DMS79 (cell line): Measurements from ENCODE around the gene ATG9B.

Experiments used
- DNase-seq: peaks from one replicate; lab custom pipeline; 2025; lab: John Stamatoyannopoulos, UW

ATG9B gene

GRCh38 chr7:151024435-151025056 lies at the start of gene ATG9B:
ATG9B (minus strand) TSS chr7:151024494; CDS start chr7:151024423, 71 bp downstream.
- no peak for DNase-seq

GRCh38 chr7:151073990-151074389 lies 49.7 kb upstream of the ATG9B start:
- no peak for DNase-seq

GRCh38 chr7:151071032-151071866 lies 47.0 kb upstream of the ATG9B start:
- DNase-seq, result no peak

- DNase-seq, result no peak
These were observed 46.3 kb upstream of the ATG9B start for GRCh38 chr7:151070574-151070960.

GRCh38 chr7:151069841-151070573 lies 45.7 kb upstream of the ATG9B start:
- DNase-seq, result no peak

DNA sequence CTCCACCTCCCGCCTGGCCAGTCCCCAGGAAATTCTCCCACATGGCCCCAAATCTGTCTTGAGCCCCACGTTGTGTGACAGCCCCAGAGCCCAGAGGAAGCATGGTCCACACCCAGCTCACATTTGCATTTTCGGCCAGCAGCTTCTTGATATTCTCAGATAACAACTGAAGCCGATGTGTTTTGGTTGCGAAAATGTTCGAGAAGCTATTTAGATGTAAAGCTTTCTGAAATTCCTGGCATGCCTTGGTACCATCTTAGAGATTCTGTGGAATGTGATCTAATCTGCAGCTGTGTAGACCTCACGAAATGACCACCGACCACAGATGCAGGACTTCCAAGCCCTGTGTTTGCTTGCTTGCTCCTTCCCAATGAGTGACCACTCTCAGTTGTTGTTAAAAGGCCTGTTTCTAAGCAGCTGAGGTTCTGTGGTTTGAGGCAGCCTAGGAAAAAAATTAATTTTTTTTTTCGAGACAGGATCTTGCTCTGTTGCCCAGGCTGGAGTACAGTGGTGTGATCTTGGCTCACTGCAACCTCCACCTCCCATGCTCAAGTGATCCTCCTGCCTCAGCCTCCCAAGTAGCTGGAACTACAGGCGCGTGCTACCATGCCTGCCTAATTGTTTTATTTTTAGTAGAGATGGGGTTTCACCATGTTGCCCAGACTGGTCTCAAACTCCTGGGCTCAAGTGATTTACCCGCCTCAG lies 43.9 kb upstream of the ATG9B start:
- no peak for DNase-seq

GRCh38 chr7:151066273-151066974 lies 42.1 kb upstream of the ATG9B start:
- DNase-seq, result no peak

DNA sequence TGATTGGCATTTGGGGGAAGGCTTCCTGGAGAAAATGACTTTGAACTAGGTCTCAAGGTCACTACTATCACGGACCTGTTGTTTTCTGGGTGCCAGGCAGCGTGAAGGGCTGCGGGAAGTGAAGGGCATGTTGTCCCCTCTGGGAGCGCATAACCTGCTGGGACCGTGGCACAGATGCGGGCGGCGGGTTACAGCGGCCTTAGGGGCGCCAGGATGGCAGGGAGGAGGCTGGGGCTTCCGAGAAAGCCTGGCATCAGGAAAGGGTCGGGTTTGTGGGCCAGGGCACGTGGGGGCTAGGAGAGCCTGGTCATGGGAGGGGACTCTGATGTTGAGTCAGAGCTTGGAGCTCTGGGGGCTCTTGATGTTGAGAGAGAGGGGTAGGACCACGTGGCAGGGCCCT lies 41.2 kb upstream of the ATG9B start:
- DNase-seq, result no peak

DNA sequence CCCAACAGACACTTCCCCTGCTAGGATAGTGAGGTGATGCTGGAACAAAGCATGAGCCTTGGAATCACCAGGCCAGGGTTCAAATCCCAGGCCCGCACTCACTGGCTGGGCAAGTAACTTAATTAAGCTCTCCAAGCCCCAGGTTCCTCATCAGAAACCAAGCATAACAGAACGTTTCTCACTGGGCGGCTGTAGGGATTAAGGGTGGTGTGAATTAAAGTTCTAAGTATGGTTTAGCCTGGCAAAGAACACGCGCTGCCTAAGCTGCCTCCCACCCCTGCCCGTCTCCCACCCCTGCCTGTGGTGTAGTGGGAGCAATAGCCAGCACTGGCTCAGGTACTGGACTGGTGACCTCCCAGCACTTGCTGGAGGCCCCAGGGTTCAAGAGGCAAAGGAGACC lies 40.7 kb upstream of the ATG9B start:
- no peak for DNase-seq

DNA sequence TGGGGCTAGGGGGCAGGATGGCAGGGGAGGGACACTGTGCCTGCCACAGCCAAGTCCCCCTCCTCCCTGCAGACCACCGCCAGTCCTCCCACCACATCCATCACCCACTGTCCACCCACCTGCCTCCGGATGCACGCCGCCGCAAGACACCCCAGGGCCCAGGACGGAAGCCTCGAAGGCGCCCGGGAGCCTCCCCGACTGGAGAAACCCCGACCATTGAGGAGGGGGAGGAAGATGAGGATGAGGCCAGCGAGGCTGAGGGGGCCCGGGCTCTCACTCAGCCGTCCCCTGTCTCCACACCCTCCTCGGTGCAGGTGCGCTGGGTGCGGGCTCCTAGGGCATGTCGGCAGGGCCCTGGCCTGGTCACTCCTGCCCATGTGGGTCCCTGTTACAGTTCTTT lies 40.2 kb upstream of the ATG9B start:
- no peak for DNase-seq

DNA sequence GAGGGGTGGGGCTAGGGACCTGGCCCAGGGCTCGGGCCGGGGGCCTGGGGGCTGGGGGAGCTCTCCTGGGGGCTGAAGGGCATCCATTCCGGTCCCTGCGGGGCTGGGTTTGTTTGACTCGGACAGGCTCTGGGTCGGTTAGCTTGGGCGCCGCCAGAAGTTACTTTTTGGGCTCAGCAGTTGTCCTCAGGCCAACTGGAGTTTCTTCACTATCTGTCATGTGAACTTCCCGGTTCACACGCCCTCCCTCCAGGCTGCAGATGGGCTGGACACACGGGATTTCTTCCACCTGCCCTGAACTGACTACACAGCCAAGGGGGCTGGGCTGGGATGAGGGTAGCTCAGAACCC lies 38.9 kb upstream of the ATG9B start:
- no peak for DNase-seq

DNA sequence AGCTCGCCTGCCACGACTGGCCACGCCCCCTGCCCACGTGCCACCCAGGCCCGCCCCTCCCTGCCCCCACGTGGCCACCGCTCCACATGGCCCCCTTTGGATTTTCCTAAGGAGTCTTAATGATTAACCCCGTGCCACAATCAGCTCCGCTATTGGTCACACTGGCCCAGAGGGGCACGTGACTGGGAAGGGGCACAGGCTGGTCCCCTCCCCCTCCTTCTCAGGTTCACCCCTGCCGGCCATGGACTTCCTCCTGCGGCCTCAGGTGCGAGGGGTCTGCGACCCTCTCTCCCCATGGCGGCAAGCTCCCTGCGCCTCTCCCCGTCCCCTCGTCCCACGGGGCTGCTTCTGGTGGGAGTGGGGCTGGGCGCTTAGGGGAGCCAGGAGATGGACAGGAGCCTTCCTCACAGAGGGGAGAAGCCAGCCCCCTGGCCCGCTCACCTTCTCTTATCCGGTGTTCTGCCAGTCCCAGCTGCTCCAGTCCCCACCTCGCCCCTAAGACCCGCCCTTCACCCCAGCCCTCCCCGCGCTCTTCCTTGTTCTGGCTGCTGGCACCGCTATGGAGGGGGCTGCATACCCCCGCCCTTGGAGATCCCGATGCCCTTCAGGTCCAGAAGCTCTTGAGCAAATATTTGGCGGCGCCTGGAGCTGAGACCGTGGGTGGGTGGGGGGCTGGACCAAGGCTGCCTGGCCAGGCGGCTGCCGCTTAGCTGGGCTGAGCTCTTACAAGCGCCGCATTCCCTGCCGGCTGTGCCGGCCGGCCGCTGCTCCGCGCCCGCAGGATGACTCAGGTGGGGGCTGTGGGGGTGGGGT lies 38.3 kb upstream of the ATG9B start:
- no peak for DNase-seq

DNA sequence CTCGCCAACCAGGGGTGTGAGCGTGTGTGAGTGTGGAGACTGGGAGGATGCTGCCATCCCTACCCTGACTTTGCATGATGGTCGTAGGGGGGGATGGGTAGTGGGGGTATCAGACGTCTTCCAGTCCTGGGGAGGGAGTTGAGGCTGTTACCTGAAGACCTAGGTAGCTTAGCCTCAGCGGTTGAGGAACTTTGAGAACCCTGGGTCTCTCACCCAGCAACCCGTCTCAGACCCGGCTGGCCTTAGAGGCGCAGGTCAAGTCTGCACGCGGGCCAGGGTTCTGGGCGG lies 37.8 kb upstream of the ATG9B start:
- no peak for DNase-seq

DNA sequence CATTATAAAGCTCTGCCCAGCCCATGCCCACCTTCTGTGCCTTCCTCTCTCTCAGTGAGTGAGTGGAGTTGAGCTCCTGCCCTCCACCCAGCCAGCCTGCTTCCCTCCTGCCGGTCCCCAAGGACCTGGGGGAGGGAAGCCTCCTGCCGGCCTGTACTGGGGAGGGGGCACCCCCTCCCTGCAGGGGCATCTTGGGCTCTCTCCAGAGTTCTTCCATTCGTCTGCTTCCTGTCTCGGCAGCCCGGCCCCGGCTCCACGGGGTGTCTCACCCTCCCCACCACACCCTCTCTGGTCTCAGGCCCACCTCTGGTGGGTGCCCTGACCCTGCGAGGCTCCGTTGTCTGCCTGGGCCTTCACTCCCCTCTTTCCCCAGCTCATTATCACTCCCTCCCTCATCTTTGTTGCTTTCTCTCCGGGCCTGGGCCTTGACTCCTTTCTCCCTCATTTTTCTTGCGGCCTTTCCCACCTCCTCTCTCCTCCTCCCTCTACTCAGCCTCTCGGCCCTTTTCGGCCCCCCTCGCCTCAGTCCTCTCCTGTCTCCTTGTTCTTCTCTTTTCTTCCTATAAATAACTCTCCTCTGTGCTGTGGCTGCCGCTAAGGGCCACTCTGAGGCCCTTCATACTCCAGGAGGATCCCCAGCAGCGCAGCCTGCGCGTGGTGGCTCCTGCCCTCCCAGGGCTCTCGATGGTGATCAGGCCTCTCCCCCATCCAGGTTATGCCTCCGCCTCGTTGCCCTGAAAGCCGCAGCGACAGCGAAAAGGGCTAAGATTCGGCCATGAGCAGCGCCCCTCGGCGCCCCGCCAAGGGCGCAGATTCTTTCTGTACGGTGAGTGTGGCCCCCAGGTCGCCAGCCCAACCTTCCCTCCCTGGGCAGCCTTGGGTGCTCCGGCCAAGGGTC lies 37.2 kb upstream of the ATG9B start:
- DNase-seq, result no peak

DNA sequence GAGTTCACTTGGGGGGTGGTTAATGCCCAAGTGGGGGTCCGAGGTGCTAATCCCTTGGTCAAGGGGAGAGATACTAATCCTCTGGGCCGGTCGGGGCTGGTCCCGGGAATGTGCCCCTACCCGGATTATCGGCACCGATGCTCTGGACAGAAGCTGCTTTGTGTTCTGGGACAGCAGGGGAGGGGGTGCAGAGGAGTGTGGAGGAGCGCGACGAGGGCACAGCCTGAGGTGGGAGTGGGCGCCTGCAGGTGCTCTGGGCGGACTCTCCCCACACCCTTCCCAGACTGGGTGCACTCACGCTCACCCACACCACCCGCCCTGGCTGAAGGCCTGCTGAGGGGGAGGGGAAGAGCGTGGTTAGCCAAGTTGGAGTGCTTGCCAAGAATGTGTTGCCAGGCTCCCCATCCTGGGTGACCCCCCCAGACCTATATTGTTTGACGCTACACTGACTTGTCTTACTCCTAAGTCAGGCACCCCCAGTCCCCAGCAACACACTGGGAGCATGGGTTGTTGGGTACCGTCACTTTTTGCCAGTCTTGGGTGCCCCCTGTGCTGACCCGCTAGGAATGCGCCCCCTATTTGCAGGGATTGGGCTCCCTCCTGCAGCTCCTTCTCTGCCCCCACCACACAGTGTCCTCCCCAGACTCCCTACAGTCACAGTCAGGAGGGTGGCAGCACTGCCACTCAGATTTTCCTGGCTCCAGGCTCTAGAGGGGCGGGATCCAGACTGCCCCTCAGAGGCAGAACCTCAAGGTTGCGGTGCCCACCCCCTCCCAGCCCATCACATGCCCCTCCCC lies 36.3 kb upstream of the ATG9B start:
- DNase-seq, result no peak

- no peak for DNase-seq
These were observed 35.8 kb upstream of the ATG9B start for GRCh38 chr7:151060113-151060415.

GRCh38 chr7:151059367-151060112 lies 35.2 kb upstream of the ATG9B start, which contains the start of gene SLC4A2:
SLC4A2 (plus strand) TSS chr7:151059589; CDS start chr7:151061988, 2,399 bp downstream.
- DNase-seq, result no peak

GRCh38 chr7:151058781-151059366 lies 34.6 kb upstream of the ATG9B start:
- DNase-seq, result peak; percentile 51
